Keratinocyte (primary cell): Measurements from ENCODE around the gene KIDINS220. TPM values are rescaled to one million over a fixed set of nuclear protein-coding genes. Genes with fewer than 3 reads are reported as not detected.

ENCODE experiments used
- DNase-seq: peaks from one replicate; pipeline ENCODE4 v3.0.0-alpha.2; 2011; ENCODE audit warnings: low read depth, missing footprints, low spot score
- FAIRE-seq: peaks from 2 replicates; lab custom pipeline; 2011; peaks lifted over from hg19 to GRCh38; lab: Jason Lieb, UNC
- H2AFZ ChIP-seq: 2 replicates; pipeline ENCODE4 v1.6.0; 2012; ENCODE audit warnings: low read length, control low read depth, inconsistent platforms; ENCODE audit not compliant: control insufficient read depth
- H3K27ac ChIP-seq: 2 replicates; pipeline ENCODE4 v1.5.1; 2011; ENCODE audit warnings: low read length; ENCODE audit not compliant: control insufficient read depth, insufficient read depth
- H3K27me3 ChIP-seq: 3 replicates; pipeline ENCODE4 v1.6.0; 2011; ENCODE audit warnings: low read length; ENCODE audit not compliant: control insufficient read depth, insufficient read depth; ENCODE audit errors: extremely low read depth
- H3K36me3 ChIP-seq, 2 experiments: 2 replicates in 1 of 2; 3 replicates in 1 of 2; pipeline ENCODE4 v1.5.1; 2011; ENCODE audit warnings: low read length in 2 of 2, mild to moderate bottlenecking in 1 of 2; ENCODE audit not compliant: control insufficient read depth in 2 of 2, insufficient read depth in 2 of 2; ENCODE audit errors: extremely low read depth in 1 of 2
- H3K4me1 ChIP-seq: 3 replicates; pipeline ENCODE4 v1.5.1; 2011; ENCODE audit warnings: low read length; ENCODE audit not compliant: control insufficient read depth, insufficient read depth; ENCODE audit errors: extremely low read depth
- H3K4me2 ChIP-seq: 3 replicates; pipeline ENCODE4 v1.6.0; 2011; ENCODE audit warnings: low read depth, low read length; ENCODE audit not compliant: control insufficient read depth, insufficient read depth; ENCODE audit errors: extremely low read depth
- H3K4me3 ChIP-seq, 3 experiments: fragments of 200-600 bp in 1 of 3; sonication (generic) in 1 of 3; 2 replicates in 2 of 3; 3 replicates in 1 of 3; pipeline ENCODE4 v1.5.1; 2011 to 2016; ENCODE audit warnings: low read length in 3 of 3, mild to moderate bottlenecking in 3 of 3, control low read depth in 2 of 3, inconsistent platforms in 1 of 3, low read depth in 1 of 3, mixed read lengths in 1 of 3, mixed run types in 1 of 3, moderate library complexity in 1 of 3; ENCODE audit not compliant: control insufficient read depth in 2 of 3, insufficient read depth in 2 of 3; ENCODE audit errors: extremely low read depth in 1 of 3
- H3K79me2 ChIP-seq: 2 replicates; pipeline ENCODE4 v1.6.0; 2012; ENCODE audit warnings: low read length; ENCODE audit not compliant: control insufficient read depth, insufficient read depth
- H3K9ac ChIP-seq: 3 replicates; pipeline ENCODE4 v1.6.0; 2011; ENCODE audit warnings: low read length; ENCODE audit not compliant: control insufficient read depth, insufficient read depth; ENCODE audit errors: extremely low read depth
- H3K9me1 ChIP-seq: 3 replicates; pipeline ENCODE4 v1.6.0; 2011; ENCODE audit warnings: low read length; ENCODE audit not compliant: control insufficient read depth, insufficient read depth; ENCODE audit errors: extremely low read depth
- H3K9me3 ChIP-seq: 2 replicates; pipeline ENCODE4 v1.5.1; 2012; ENCODE audit warnings: low read depth, low read length; ENCODE audit not compliant: control insufficient read depth
- H4K20me1 ChIP-seq: 3 replicates; pipeline ENCODE4 v1.6.0; 2011; ENCODE audit warnings: low read length; ENCODE audit not compliant: control insufficient read depth, insufficient read depth; ENCODE audit errors: extremely low read depth
- CTCF ChIP-seq, 3 experiments: IDR thresholded peaks in 1 of 3; conservative IDR thresholded peaks in 1 of 3; optimal IDR thresholded peaks in 1 of 3; 2 replicates in 2 of 3; 3 replicates in 1 of 3; pipeline versions ENCODE3 to v1.5.1; 2011; ENCODE audit warnings: low read length in 3 of 3, mild to moderate bottlenecking in 3 of 3, moderate library complexity in 2 of 3, control low read depth in 1 of 3, inconsistent platforms in 1 of 3; ENCODE audit not compliant: insufficient read depth in 2 of 3; ENCODE audit errors: extremely low read depth in 1 of 3
- EZH2 ChIP-seq: IDR thresholded peaks from one replicate; pipeline ENCODE4 v1.6.1; 2012; ENCODE audit warnings: inconsistent platforms, mild to moderate bottlenecking, low read length, moderate library complexity
- dilution Hi-C: fragments of 300-500 bp; cut with MboI; formaldehyde crosslinking; loops from one replicate; pipeline ENCODE4 v1.7.0; 2020; ENCODE audit warnings: low sequenced_read_pairs; ENCODE audit not compliant: extremely low pct_ligation_motif_present
- polyA plus RNA-seq, 5 experiments: library from polyadenylated mRNA; depleted of rRNA in 3 of 5; stranded (reverse) in 3 of 5; stranded (forward) in 1 of 5; unstranded in 1 of 5; fragments of >200 nt; gene quantifications; 1 replicate in 1 of 5; 2 replicates in 3 of 5; 3 replicates in 1 of 5; pipeline versions ENCODE4 v1.2.1 to v1.2.3, GENCODE V29; 2011 to 2012; ENCODE audit warnings: missing spikeins in 2 of 5, low read depth in 1 of 5, low replicate concordance in 1 of 5

The KIDINS220 gene
- polyA plus RNA-seq, 1 donor (not counting 4 experiments of a cell fraction or from before 2014, with no cell fraction given) = 28.8 TPM

- Histone ChIP-seq H3K9ac (no peak overlapping the region), H3K9me1 (no peaks in the 10 kb centered on the region), H3K4me1 (peaks cover 17% of the 10 kb centered on the region), H2AFZ (no peak overlapping the region), H3K27ac (peak overlapping the region; percentile 17), H3K9me3 (no peaks in the 10 kb centered on the region), H3K36me3 (peaks cover 0 to 2% of the 10 kb centered on the region in 2 experiments), H3K4me3 (peak overlapping the region in 1 of 3 experiments; percentile 5), H4K20me1 (no peaks in the 10 kb centered on the region), H3K4me2 (peak overlapping the region; percentile 51), H3K27me3 (no peaks in the 10 kb centered on the region), H3K79me2 (no peaks in the 10 kb centered on the region)
- no peak for FAIRE-seq
- no peak for TF ChIP-seq EZH2
- no peak for TF ChIP-seq CTCF (optimal IDR thresholded peaks at IDR 0.05 in 1 of 3, IDR thresholded peaks at IDR 0.05 in 1 of 3, conservative IDR thresholded peaks at IDR 0.05 in 1 of 3; ENCODE audit: extremely low read depth in 1 of 3, insufficient read depth in 2 of 3, low read length in 3 of 3)
- DNase-seq = no peak
- dilution Hi-C loops = no loop called here
These were observed 20.3 kb upstream of the KIDINS220 start for GRCh38 chr2:8857709-8858108.

GRCh38 chr2:8856176-8856575 lies 18.8 kb upstream of the KIDINS220 start:
- Histone ChIP-seq H3K27ac (no peak overlapping the region), H3K9me3 (no peaks in the 10 kb centered on the region), H3K4me3 (no peak overlapping the region), H3K9me1 (no peaks in the 10 kb centered on the region), H4K20me1 (no peaks in the 10 kb centered on the region), H3K9ac (no peak overlapping the region), H3K36me3 (peaks cover 0 to 2% of the 10 kb centered on the region in 2 experiments), H2AFZ (no peak overlapping the region), H3K4me1 (peaks cover 21% of the 10 kb centered on the region), H3K79me2 (no peaks in the 10 kb centered on the region), H3K4me2 (no peak overlapping the region), H3K27me3 (no peaks in the 10 kb centered on the region)
- dilution Hi-C loops = no loop called here
- TF ChIP-seq CTCF (optimal IDR thresholded peaks at IDR 0.05 in 1 of 3, IDR thresholded peaks at IDR 0.05 in 1 of 3, conservative IDR thresholded peaks at IDR 0.05 in 1 of 3; ENCODE audit: extremely low read depth in 1 of 3, insufficient read depth in 2 of 3, low read length in 3 of 3) = no peak
- no peak for TF ChIP-seq EZH2
- DNase-seq (no peak), FAIRE-seq (no peak)
